Mucosa of descending colon (tissue), 3 donors: Measurements from ENCODE around the gene ADAM12. TPM values are rescaled to one million over a fixed set of nuclear protein-coding genes. Genes with fewer than 3 reads are reported as not detected.
A peak's percentile ranks its signal among the peaks of the same experiment; 100 is the strongest.

Experiments
- ATAC-seq: fragments of 200-7000 bp; cut with Tn5 transposase; one replicate; pipeline ENCODE4 v1.9.1; 2020; ENCODE audit warnings: mild to moderate bottlenecking, moderate library complexity
- DNase-seq, 3 donors: peaks; one replicate each; pipeline ENCODE4 v3.0.0-alpha.2; 2020
- H3K36me3 ChIP-seq: fragments of 200-600 bp; one replicate; pipeline ENCODE4 v1.8.0; 2021; ENCODE audit warnings: low read depth, mild to moderate bottlenecking
- H3K4me1 ChIP-seq: fragments of 200-600 bp; one replicate; pipeline ENCODE4 v1.8.0; 2021; ENCODE audit warnings: low read depth, mild to moderate bottlenecking
- H3K4me3 ChIP-seq: fragments of 200-600 bp; one replicate; pipeline ENCODE4 v1.8.0; 2021; ENCODE audit warnings: mild to moderate bottlenecking
- H3K9me3 ChIP-seq: fragments of 200-600 bp; one replicate; pipeline ENCODE4 v1.8.0; 2021; ENCODE audit warnings: mild to moderate bottlenecking
- intact Hi-C, 2 donors: fragments of 100-400 bp; cut with DNase I in 1 of 2; cut with micrococcal nuclease in 1 of 2; formaldehyde crosslinking; loops; one replicate each; pipeline versions ENCODE4 v1.11.0 to v1.11.1; 2022; cut with DNase I, micrococcal nuclease
- total RNA-seq, 3 donors: library from RNA; stranded (reverse); fragmentation: NEBNext Ultra II Directional in 2 of 3; extraction: Animal tissue kit (Norgen Biotek cat#: 25700) in 2 of 3; gene quantifications; one replicate each; pipeline versions ENCODE4 v1.2.1 to v1.2.4, GENCODE V29; 2021 to 2023
- TF ChIP-seq, protein P1 (sequence below): fragments of 200-600 bp; IDR thresholded peaks from one replicate; pipeline ENCODE4 v1.8.0; 2022; ENCODE audit warnings: antibody characterized with exemption, mild to moderate bottlenecking
- donor health status: DM: no; HTN: no; CAD: no; lungs with moderate emphysema.
- donor health status: DM: no; HTN: no; CAD: no.
- donor health status: DM: no; HTN: yes; CAD: no.

Gene ADAM12
- total RNA-seq, 3 donors from 2014 or later = 0.20 to 0.89 (median 0.66) TPM

DNA sequence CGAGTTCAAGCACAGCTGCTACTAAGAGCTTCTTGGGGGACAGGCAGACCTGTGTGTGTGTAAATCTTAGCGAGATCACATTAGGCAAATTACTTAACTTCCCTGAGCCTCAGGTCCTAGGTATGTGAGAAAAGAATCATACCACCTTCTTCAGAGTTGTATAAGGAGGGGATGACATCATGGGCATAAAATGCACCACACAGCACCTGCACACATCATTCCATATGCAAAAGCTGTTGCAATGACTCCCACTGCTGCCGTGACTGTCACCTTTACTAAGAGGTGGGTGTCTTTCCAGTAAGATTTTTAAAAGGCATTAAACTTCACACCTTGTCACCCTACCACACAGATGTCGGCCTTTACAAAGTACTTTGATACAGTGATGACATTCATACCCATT lies 345.9 kb downstream of the ADAM12 start:
- DNase-seq (no peak), ATAC-seq (no peak)
- intact Hi-C loops = no loop called here
- Histone ChIP-seq H3K36me3 (no peaks in the 10 kb centered on the region), H3K9me3 (no peaks in the 10 kb centered on the region), H3K4me1 (no peaks in the 10 kb centered on the region), H3K4me3 (no peak overlapping the region)
- TF ChIP-seq, protein P1, sequence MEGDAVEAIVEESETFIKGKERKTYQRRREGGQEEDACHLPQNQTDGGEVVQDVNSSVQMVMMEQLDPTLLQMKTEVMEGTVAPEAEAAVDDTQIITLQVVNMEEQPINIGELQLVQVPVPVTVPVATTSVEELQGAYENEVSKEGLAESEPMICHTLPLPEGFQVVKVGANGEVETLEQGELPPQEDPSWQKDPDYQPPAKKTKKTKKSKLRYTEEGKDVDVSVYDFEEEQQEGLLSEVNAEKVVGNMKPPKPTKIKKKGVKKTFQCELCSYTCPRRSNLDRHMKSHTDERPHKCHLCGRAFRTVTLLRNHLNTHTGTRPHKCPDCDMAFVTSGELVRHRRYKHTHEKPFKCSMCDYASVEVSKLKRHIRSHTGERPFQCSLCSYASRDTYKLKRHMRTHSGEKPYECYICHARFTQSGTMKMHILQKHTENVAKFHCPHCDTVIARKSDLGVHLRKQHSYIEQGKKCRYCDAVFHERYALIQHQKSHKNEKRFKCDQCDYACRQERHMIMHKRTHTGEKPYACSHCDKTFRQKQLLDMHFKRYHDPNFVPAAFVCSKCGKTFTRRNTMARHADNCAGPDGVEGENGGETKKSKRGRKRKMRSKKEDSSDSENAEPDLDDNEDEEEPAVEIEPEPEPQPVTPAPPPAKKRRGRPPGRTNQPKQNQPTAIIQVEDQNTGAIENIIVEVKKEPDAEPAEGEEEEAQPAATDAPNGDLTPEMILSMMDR = no peak

DNA sequence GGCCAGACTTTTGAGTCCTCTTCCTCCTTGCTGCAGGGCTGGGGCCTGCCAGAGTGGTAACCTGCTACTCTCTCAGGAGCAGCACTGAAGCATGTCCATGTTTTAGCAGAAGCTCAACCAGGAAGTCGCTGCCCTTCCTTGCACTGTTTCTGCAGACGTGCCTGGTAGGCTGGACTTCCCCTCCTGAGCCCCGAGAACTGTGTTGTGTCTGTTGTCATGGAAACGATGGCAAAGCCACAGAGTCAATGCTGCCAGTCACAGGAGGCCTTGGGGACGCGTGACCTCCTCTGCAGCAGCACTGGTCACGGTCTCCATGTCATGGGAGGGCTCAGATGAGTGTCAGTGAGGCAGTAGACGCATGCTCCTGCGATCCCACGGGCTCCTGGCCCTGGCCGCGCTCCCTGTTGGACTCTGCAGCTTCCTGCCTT lies 346.5 kb downstream of the ADAM12 start:
- intact Hi-C loops = no loop called here
- TF ChIP-seq, protein P1 = no peak
- ATAC-seq (peak; percentile 93), DNase-seq (peak; percentile 49 to 85 (median 61))
- no peaks in the 10 kb centered on the region for H3K9me3 ChIP-seq
- no peaks in the 10 kb centered on the region for H3K36me3 ChIP-seq
- H3K4me3 ChIP-seq = no peak overlapping the region
- no peaks in the 10 kb centered on the region for H3K4me1 ChIP-seq

DNA sequence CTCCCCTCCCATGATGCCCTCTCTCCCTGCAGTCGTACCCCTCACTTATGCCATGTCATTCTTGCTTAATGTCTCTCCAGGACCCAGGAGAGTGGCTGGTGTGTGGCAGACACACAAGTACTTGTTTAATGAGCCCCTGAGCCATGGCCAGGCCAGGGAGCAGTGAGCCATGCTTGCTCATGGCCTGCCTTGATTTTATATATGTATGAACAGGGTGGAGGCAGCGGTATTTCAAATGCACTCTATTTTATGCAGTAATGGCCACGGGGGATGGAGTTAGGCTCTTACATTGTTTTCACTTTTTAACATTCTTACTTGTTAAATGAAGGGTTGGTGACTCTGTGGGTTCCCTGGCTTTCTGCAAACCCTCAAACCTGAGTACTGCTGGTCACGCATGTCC lies 347.2 kb downstream of the ADAM12 start:
- ATAC-seq (no peak), DNase-seq (no peak)
- no peaks in the 10 kb centered on the region for H3K4me1 ChIP-seq
- H3K4me3 ChIP-seq = no peak overlapping the region
- intact Hi-C loops = no loop called here
- H3K9me3 ChIP-seq = no peaks in the 10 kb centered on the region
- TF ChIP-seq, protein P1 = no peak
- H3K36me3 ChIP-seq = no peaks in the 10 kb centered on the region

DNA sequence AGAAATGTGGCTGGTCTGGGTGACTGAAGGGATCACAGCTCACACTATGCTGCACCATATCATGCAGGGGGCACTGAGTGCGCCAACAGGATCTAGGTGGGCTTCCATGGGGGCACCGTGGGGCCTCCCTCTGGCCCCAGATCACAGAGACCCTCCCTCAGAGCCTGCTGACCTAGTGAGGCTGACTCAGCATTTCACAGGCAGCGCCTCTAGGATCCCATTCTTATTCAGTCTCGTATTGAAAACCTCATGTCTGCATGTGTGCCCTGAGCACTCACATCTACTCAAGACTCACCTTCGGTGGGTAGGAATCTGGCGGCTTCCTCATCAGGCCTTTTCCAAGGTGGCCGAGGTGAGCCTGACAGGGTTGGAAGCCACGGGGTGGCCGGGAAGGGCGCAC lies 350.3 kb downstream of the ADAM12 start:
- Histone ChIP-seq H3K4me1 (no peaks in the 10 kb centered on the region), H3K9me3 (no peaks in the 10 kb centered on the region), H3K36me3 (no peaks in the 10 kb centered on the region), H3K4me3 (no peak overlapping the region)
- ATAC-seq = no peak
- DNase-seq = no peak
- intact Hi-C loops = no loop called here
- TF ChIP-seq, protein P1 = no peak

DNA sequence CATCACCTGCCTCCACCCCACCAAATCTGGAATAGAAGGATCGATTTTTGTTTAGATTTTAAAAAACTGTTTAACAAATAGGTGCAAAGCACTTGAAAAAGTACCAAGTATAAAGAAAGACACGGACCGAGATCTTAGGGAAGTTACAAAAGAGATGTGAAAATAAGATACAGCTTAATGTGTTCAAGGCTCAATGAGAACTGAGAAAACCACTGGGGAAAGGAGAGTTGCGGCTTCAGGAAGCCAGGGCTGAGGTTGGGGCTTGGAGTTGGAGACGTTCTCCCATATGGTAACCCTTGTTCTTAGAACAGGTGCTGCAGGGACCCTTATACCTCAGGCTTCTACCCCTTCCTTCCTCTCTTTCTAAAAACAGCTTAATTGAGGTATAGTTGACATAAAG lies 351.8 kb downstream of the ADAM12 start:
- H3K4me1 ChIP-seq = no peaks in the 10 kb centered on the region
- H3K9me3 ChIP-seq = no peaks in the 10 kb centered on the region
- ATAC-seq = no peak
- no peak for DNase-seq
- H3K4me3 ChIP-seq = no peak overlapping the region
- TF ChIP-seq, protein P1 = no peak
- no peaks in the 10 kb centered on the region for H3K36me3 ChIP-seq
- intact Hi-C loops = no loop called here

DNA sequence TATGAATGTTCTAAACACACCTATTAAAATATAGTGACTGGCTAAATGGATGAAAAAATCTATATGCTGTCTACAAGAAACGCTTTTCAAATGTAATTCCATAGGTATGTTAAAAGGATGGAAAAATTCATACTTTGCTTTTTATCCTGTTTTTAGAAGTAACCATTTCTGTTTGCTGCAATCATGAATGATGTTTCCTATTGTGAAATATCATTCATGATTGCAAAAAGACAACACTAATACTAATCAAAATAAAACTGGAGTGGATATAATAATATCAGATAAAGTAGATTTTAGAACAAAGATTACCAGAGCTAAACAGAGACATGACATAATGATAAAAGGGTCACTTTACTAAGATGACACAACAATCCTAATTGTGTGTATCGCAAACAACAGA lies 353.7 kb downstream of the ADAM12 start:
- Histone ChIP-seq H3K36me3 (no peaks in the 10 kb centered on the region), H3K4me1 (no peaks in the 10 kb centered on the region), H3K9me3 (no peaks in the 10 kb centered on the region), H3K4me3 (no peak overlapping the region)
- intact Hi-C loops = no loop called here
- TF ChIP-seq, protein P1 = no peak
- DNase-seq (no peak), ATAC-seq (no peak)
